GM18517 (cell line): ENCODE results near the gene CARD16.

Source experiments
- ATAC-seq: cut with Tn5 transposase; IDR thresholded peaks from one replicate; pipeline ENCODE4 v1.9.1; 2021; ENCODE audit warnings: mild to moderate bottlenecking, moderate library complexity; ENCODE audit not compliant: unreplicated experiment

CARD16 gene

GRCh38 chr11:104997288-104997687, 47.8 kb downstream of the CARD16 start:
- ATAC-seq, result no peak

- no peak for ATAC-seq
These were observed 50.1 kb downstream of the CARD16 start for GRCh38 chr11:104995001-104995408.

GRCh38 chr11:104992781-104993180, 52.4 kb downstream of the CARD16 start:
- ATAC-seq, result no peak

- ATAC-seq, result no peak
These were observed 53.1 kb downstream of the CARD16 start for GRCh38 chr11:104991994-104992393.
